ENCODE measurements around the gene RND1.

DNA sequence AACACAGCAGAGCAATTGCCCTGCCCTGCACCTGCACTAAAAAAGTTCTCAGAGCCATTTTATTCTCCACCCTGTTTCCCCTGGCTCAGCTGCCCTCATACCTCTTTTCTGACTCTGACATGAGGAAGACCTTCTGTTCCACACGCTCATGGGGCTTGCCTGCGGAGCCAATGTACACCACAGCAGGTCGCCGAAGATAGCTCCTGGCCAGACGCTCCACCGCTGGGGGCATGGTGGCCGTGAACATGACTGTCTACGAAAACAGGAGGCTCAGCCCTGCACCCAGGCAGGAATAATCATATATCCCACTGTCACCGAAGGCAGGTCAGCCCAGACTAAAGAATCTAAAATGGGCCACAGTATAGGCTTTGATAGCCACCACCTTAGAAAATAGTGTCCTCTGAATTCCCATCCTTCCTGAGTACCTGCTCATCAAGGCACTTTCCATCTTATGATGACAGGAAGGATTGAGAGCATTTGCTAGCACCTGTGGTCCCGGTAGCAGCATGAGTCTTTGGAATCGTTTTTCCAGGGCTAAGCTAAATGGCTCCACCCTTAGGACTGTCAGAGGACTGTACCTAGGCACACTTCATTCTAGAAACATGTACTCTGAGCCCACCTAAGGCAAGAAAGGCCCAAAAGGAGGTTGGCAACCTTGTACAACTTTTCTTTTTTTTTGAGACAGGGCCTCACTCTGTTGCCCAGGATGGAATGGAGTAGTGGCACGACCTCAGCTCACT, 33.2 kb downstream of the RND1 start:
- TF ChIP-seq, protein P1, sequence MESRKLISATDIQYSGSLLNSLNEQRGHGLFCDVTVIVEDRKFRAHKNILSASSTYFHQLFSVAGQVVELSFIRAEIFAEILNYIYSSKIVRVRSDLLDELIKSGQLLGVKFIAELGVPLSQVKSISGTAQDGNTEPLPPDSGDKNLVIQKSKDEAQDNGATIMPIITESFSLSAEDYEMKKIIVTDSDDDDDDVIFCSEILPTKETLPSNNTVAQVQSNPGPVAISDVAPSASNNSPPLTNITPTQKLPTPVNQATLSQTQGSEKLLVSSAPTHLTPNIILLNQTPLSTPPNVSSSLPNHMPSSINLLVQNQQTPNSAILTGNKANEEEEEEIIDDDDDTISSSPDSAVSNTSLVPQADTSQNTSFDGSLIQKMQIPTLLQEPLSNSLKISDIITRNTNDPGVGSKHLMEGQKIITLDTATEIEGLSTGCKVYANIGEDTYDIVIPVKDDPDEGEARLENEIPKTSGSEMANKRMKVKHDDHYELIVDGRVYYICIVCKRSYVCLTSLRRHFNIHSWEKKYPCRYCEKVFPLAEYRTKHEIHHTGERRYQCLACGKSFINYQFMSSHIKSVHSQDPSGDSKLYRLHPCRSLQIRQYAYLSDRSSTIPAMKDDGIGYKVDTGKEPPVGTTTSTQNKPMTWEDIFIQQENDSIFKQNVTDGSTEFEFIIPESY (IDR thresholded peaks at IDR 0.05; ENCODE audit: borderline replicate concordance, low read depth), result no peak
- TF ChIP-seq, protein P2, sequence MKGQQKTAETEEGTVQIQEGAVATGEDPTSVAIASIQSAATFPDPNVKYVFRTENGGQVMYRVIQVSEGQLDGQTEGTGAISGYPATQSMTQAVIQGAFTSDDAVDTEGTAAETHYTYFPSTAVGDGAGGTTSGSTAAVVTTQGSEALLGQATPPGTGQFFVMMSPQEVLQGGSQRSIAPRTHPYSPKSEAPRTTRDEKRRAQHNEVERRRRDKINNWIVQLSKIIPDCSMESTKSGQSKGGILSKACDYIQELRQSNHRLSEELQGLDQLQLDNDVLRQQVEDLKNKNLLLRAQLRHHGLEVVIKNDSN (IDR thresholded peaks at IDR 0.05; ENCODE audit: borderline replicate concordance, low read depth), result no peak
- no peak for TF ChIP-seq RAD21 (IDR thresholded peaks at IDR 0.05; ENCODE audit: low read length)
- TF ChIP-seq, protein P3, sequence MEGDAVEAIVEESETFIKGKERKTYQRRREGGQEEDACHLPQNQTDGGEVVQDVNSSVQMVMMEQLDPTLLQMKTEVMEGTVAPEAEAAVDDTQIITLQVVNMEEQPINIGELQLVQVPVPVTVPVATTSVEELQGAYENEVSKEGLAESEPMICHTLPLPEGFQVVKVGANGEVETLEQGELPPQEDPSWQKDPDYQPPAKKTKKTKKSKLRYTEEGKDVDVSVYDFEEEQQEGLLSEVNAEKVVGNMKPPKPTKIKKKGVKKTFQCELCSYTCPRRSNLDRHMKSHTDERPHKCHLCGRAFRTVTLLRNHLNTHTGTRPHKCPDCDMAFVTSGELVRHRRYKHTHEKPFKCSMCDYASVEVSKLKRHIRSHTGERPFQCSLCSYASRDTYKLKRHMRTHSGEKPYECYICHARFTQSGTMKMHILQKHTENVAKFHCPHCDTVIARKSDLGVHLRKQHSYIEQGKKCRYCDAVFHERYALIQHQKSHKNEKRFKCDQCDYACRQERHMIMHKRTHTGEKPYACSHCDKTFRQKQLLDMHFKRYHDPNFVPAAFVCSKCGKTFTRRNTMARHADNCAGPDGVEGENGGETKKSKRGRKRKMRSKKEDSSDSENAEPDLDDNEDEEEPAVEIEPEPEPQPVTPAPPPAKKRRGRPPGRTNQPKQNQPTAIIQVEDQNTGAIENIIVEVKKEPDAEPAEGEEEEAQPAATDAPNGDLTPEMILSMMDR (IDR thresholded peaks at IDR 0.05), result no peak
- TF ChIP-seq EP300 (IDR thresholded peaks at IDR 0.05; ENCODE audit: borderline replicate concordance in 1 of 2, low read depth in 1 of 2, low read length in 1 of 2), result no peak
- TF ChIP-seq, protein P4, sequence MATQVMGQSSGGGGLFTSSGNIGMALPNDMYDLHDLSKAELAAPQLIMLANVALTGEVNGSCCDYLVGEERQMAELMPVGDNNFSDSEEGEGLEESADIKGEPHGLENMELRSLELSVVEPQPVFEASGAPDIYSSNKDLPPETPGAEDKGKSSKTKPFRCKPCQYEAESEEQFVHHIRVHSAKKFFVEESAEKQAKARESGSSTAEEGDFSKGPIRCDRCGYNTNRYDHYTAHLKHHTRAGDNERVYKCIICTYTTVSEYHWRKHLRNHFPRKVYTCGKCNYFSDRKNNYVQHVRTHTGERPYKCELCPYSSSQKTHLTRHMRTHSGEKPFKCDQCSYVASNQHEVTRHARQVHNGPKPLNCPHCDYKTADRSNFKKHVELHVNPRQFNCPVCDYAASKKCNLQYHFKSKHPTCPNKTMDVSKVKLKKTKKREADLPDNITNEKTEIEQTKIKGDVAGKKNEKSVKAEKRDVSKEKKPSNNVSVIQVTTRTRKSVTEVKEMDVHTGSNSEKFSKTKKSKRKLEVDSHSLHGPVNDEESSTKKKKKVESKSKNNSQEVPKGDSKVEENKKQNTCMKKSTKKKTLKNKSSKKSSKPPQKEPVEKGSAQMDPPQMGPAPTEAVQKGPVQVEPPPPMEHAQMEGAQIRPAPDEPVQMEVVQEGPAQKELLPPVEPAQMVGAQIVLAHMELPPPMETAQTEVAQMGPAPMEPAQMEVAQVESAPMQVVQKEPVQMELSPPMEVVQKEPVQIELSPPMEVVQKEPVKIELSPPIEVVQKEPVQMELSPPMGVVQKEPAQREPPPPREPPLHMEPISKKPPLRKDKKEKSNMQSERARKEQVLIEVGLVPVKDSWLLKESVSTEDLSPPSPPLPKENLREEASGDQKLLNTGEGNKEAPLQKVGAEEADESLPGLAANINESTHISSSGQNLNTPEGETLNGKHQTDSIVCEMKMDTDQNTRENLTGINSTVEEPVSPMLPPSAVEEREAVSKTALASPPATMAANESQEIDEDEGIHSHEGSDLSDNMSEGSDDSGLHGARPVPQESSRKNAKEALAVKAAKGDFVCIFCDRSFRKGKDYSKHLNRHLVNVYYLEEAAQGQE (IDR thresholded peaks at IDR 0.05; ENCODE audit: low read depth, low read length), result no peak
- no peak for TF ChIP-seq SMC3 (IDR thresholded peaks at IDR 0.05; ENCODE audit: low read depth, low read length)
- TF ChIP-seq TEAD4 (IDR thresholded peaks at IDR 0.05; ENCODE audit: borderline replicate concordance, insufficient read depth), result no peak
- no peak for TF ChIP-seq RCOR1 (IDR thresholded peaks at IDR 0.05; ENCODE audit: low read length)
- TF ChIP-seq, protein P5, sequence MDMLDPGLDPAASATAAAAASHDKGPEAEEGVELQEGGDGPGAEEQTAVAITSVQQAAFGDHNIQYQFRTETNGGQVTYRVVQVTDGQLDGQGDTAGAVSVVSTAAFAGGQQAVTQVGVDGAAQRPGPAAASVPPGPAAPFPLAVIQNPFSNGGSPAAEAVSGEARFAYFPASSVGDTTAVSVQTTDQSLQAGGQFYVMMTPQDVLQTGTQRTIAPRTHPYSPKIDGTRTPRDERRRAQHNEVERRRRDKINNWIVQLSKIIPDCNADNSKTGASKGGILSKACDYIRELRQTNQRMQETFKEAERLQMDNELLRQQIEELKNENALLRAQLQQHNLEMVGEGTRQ (IDR thresholded peaks at IDR 0.05; ENCODE audit: borderline replicate concordance, low read depth, low read length), result no peak
- TF ChIP-seq RFX5 (IDR thresholded peaks at IDR 0.05; ENCODE audit: low read length), result no peak
- no peak for TF ChIP-seq CHD2 (IDR thresholded peaks at IDR 0.05; ENCODE audit: low read length, partially characterized antibody)

Data from SK-N-SH (cell line).